CMK (cell line): Measurements from ENCODE around the gene TUG1.

Experiments used
- DNase-seq: peaks from one replicate; pipeline ENCODE4 v3.0.0-alpha.2; 2010; ENCODE audit warnings: low read depth

The TUG1 gene

GRCh38 chr22:30947816-30948454 is 21.1 kb upstream of the TUG1 start:
- no peak for DNase-seq

GRCh38 chr22:30948930-30949342 is 20.1 kb upstream of the TUG1 start:
- no peak for DNase-seq

GRCh38 chr22:30949934-30950660 is 19.0 kb upstream of the TUG1 start:
- no peak for DNase-seq

DNA sequence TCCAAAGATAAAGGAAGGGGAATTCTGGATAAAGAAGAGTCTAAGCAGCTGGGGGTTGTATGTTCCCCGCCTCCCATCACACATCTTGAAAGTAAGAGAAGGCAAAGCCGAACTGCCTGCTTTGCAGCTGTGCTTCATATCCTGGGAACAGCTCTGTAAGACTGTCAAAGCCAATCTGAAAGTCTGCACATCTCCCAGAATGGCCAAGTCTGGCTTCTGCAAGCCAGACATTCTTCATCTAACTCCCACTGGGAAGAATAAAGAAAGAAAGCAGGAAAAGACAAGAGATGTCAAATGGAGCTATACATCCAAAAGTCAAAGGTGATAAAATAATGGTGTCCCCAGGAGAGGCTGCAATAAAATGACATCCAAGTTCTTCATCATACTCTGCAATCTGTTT is 15.9 kb upstream of the TUG1 start:
- DNase-seq, result no peak

DNA sequence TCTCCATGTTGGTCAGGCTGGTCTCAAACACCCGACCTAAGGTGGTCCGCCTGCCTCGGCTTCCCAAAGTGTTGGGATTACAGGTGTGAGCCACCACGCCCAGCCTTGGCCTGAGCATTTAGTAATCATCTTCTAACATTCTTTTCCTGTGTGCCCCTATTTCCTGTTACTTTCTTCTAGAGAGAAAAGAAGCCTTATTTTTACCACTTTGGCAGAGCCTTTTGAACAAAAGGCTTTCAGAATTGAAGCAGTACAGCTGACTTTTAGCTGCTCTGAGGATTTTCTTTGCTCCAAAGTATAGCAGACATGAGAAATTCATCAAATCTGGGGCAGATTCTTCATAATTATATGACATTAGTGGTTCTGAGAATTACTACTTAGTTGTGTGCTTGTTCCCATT is 13.9 kb upstream of the TUG1 start:
- no peak for DNase-seq

DNA sequence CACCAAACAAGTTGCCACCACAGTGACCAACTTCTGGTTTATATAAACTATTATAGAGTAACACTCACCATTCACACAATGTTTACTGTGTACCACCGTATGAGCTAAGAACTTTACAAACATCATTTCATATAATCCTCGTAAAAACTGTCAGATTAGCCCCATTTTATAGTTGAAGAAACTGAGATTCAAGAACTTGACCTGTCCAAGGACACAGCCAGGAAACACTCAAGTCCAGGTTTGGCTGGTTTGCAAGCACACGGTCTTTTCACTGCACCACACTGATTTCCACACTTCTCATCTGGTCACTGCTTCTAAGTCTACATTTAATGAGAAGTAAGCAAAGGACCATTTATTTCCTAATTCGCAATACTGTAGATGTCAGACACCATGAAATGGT is 4.2 kb upstream of the TUG1 start:
- DNase-seq, result no peak

GRCh38 chr22:30968015-30968923 is 796 bp upstream of the TUG1 start, which contains the start of gene MORC2:
TSS of gene MORC2 (minus strand) at chr22:30968774. CDS start at chr22:30967889, 885 bp downstream.
- no peak for DNase-seq

DNA sequence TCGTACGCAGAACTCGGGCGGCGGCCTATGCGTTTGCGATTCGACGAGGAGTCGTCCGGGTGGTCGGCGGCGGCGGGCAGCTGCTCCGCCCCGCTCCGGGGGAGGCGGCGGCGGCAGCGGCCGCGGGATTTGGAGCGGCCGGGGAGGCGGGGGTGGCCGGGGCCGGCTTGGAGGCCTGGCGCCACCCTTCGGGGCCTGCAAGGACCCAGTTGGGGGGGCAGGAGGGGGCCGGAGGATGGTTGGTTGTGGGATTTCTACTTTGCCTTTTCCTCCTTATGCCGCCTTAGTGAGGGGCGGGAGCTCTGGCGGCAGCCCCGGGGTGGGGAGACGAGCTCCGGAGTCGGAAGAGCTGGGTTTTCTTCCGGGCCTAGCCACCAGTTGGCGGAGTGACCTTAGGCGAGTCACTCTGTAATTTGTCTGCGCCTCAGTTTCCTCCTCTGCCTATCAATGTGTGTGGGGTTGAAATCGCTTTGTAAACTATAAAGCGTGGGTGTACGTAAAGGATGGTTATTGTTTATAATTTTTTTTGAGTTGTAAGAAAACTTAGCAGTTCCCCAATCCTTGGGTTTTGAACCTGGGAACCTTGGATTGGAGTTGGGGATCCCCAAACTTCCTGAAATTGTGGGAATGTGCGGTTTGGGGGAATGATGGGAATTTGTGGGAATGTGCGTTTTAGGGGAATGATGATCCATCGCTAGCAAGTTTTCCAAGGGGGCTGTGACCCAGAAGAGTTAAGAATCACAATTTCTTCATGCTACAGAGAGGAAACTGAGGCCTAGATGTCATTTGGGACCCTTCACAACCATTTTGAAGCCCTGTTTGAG is 679 bp downstream of the TUG1 start:
- DNase-seq, result peak; percentile 32

DNA sequence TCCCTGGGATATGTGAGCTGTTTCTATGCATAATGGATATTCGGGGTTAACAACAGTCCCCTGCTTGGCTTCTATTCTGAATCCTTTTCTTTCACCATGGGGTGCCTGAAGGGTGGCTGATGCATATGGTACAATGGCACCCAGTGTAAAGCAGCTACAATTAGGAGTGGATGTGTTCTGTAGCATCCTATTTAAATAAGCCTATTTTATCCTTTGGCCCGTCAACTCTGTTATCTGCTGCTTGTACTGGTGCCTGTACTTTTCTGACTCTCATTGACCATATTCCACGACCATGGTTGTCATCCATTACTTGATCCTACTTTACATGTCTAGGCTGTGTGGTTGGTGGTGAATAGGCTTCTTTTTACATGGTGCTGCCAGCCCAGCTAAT is 1.3 kb downstream of the TUG1 start:
- DNase-seq, result no peak

GRCh38 chr22:30978304-30978962 is 9.4 kb downstream of the TUG1 start:
- DNase-seq, result no peak

DNA sequence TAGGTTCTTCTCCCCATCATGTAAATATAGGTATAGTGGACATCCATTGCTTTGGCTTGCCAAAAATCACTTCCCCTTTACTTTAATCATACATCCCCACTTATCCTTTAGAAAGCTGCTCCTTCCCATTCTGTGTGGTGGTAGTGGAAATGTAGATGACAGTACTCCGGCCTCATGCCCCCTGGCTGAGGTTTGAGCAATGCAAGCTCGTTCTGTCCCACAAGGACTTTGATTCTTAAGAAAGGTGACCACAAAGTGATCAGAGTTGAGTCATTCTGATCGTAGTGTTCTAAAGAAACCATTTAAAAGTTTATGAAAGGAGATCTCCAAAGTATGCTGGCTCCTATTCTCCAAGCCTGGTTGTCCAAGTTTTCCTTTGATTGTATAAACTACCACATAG is 10.9 kb downstream of the TUG1 start:
- no peak for DNase-seq

DNA sequence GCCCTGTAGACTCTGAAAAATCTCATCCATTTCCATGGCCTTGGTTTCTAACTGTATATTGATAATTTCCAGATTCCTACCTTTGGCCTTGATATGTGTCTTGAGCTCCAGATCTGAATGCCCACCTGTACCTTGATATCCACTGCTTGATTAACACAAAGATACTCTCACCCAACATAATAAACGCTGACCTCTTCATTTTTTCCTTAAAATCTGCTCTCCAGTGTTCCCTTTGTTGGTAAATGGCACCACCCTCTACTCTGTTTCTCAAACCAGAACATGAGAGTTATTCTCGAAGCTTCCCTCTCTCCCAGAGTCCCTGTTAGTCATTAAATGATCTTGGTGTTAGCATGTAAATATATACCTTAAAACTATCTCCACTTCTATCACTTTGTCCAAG is 13.4 kb downstream of the TUG1 start:
- no peak for DNase-seq

DNA sequence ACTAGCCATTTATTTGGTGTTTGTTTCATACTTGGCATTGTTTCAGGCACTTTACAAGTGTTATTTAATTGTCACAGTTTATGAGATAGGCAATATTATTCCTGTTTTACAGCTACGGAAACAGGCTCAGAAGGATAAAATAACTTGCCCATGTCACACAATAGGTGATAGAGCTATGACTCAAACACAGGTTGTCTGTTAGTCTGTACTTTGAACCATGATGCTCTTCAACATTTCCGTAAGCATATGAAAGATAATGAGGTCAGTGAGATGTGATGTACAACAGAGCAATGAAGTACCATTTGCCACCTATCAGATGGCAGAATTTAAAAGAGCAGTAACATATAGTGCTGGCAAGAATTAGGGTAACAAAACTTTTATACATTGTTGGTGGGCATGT is 15.3 kb downstream of the TUG1 start:
- DNase-seq, result no peak

DNA sequence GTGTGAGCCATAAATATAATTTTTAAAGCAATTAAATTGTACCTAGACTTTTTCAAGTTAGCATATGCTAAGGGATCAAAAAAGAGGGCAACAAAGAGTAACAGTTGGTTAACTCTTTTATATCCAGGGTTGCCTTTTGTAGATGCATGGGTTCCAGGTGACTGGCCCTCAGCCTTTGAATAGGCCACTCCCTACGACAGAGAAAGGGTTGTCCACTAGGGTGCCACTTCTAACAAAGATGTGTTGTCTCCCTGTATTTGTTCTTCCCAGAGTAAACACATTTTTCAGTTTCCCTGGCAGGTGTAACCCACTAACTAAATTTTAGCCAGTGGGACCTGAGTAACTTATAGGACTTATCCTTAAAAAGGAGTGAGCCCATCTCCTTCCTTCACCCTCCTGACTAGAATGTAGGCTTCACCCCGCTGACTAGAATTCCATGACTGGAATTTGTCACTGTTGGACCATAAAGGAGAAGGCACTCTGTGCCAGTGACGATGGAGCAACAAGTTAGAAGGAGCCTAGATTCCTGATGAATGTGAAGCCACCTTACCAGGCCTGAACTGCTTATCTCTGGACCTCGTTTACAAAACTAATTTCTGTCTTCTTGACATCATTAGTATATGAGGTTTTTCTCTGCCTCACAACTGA is 16.6 kb downstream of the TUG1 start:
- no peak for DNase-seq

GRCh38 chr22:30989474-30989873 is 20.4 kb downstream of the TUG1 start:
- DNase-seq, result no peak

DNA sequence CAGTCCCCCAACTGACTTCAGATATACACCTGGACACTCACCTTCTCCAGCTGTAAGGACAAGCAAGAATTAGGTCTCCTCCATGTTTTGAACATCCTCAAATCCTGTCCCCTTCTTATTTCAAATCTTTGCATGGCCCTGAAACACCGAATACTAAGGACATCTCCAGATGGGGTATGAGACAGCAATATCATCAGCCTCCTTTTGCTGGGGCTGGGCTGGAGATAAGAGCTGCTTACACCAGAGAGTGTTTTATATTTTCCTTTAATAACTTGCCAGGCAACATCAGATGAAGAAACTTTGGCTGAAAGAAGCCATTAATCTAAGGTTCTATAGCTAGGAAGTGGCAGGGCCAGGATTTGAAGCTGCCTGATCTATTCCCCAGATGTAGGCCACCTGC is 21.6 kb downstream of the TUG1 start:
- DNase-seq, result no peak

- no peak for DNase-seq
These were observed 23.5 kb downstream of the TUG1 start for GRCh38 chr22:30992565-30992964.

GRCh38 chr22:30994960-30995359 is 25.9 kb downstream of the TUG1 start:
- DNase-seq, result no peak

GRCh38 chr22:30996462-30996861 is 27.4 kb downstream of the TUG1 start:
- DNase-seq, result no peak

DNA sequence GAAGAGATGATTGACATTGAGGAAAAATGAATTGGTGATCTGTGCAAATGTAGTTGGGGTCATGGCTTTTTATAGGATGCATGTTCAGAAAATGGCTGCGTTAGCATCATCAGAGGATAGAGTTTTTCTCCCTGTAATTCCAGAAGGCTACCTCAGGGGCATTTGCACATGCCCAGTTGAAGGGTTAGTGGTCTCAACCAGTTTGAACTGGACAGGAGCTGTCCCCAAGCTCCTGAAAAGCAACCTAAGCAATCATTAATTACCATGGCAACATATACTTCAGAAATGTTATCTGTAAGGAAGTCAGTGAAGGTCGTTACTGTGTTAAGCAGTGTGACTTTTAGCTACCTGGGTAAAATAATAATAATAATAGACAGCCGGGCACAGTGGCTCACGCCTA is 29.3 kb downstream of the TUG1 start:
- no peak for DNase-seq
